22Rv1 (cell line): ENCODE measurements around the gene HADH.

Source experiments
- CTCF ChIP-seq: fragments of 450-650 bp; IDR thresholded peaks from 2 replicates; pipeline ENCODE4 v1.5.1; 2017; ENCODE audit warnings: mild to moderate bottlenecking
- ZFX ChIP-seq: fragments of 450-650 bp; IDR thresholded peaks from 2 replicates; pipeline ENCODE4 v1.6.1; 2017; ENCODE audit warnings: antibody characterized with exemption, borderline replicate concordance

- TF ChIP-seq CTCF (no peak), ZFX (no peak)
Observed at GRCh38 chr4:108013955-108014354, 24.3 kb downstream of the HADH start.
